Ovary (tissue), 3 donors: ENCODE measurements around the gene COPZ1.
"Not testable (repeated sequence)": the region's sequence is repeated elsewhere in the genome, so short reads cannot be mapped to it uniquely, and the experiment has no call there.

ENCODE experiments used
- EP300 ChIP-seq: sonication (generic); formaldehyde crosslinking; IDR thresholded peaks from one replicate; pipeline ENCODE4 v1.6.1; 2017; ENCODE audit warnings: antibody characterized with exemption
- TF ChIP-seq, protein P1 (sequence below), 3 donors: fragments of 450-650 bp in 2 of 3; fragments of 200-600 bp in 1 of 3; IDR thresholded peaks; one replicate each; pipeline versions ENCODE4 v1.5.1 to v1.8.0; 2016 to 2022; ENCODE audit warnings: antibody characterized with exemption in 3 of 3, mild to moderate bottlenecking in 1 of 3
- donor health status: DM: no; HTN: no; CAD: no.

- TF ChIP-seq, protein P1, sequence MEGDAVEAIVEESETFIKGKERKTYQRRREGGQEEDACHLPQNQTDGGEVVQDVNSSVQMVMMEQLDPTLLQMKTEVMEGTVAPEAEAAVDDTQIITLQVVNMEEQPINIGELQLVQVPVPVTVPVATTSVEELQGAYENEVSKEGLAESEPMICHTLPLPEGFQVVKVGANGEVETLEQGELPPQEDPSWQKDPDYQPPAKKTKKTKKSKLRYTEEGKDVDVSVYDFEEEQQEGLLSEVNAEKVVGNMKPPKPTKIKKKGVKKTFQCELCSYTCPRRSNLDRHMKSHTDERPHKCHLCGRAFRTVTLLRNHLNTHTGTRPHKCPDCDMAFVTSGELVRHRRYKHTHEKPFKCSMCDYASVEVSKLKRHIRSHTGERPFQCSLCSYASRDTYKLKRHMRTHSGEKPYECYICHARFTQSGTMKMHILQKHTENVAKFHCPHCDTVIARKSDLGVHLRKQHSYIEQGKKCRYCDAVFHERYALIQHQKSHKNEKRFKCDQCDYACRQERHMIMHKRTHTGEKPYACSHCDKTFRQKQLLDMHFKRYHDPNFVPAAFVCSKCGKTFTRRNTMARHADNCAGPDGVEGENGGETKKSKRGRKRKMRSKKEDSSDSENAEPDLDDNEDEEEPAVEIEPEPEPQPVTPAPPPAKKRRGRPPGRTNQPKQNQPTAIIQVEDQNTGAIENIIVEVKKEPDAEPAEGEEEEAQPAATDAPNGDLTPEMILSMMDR (IDR thresholded peaks at IDR 0.05): not testable (repeated sequence)
- not testable (repeated sequence) for TF ChIP-seq EP300
Measured at GRCh38 chr12:54354271-54354670, 29.3 kb downstream of the COPZ1 start.
